ENCODE data around the gene GYS1. TPM values are rescaled to one million over a fixed set of nuclear protein-coding genes. Genes with fewer than 3 reads are reported as not detected.

GYS1 gene
- 135 and 151 TPM in 2 replicates for total RNA-seq

DNA sequence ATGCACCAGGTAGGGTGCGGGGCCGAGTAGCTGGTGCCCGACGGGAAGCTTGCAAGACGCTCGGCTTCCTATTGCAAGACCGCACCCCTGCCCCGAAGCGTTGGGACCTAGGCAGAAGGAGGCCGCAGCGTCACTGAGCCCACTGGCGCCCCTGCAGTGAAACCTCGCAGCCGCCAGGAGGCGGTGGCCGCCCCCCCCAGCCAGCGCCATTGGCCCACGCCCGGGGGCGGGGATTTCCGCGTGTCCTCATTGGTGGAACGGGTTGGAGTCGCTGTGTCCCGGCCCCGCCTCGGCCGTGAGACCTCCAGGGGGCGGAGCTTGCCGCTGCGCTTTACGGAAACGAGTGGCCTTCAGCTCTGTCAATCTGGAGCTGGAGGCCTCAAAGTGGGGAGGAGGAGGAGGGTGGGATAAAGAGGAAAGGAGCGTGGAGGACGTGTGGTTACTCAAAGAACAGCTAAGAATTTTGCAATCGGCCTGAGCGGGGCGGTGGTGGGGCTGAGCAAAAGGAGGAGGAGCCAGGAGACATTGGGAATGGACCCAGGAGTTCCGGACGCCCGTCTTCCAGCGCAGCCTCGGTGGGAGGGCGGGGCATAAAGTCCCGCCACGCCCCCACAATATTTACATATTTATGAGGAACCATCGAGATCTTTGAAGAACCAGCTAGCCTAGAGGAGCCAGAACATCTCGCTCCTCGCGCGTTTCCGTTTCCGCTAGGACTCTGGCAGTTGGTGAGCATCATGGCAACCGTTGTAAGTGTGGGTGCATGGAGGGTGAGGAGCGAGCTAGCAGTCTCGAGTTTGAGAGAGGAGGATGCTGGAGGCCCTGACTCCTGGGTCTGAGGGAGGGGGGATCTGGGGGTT is at the start of gene GYS1, which contains the start of gene RUVBL2:
GYS1 (minus strand) TSS at position 135 of the 860 bp plus-strand sequence. CDS start 197 bp downstream, outside the sequence.
RUVBL2 (plus strand) TSS at position 713 of the 860 bp plus-strand sequence; CDS start at position 738, 25 bp downstream.

DNA sequence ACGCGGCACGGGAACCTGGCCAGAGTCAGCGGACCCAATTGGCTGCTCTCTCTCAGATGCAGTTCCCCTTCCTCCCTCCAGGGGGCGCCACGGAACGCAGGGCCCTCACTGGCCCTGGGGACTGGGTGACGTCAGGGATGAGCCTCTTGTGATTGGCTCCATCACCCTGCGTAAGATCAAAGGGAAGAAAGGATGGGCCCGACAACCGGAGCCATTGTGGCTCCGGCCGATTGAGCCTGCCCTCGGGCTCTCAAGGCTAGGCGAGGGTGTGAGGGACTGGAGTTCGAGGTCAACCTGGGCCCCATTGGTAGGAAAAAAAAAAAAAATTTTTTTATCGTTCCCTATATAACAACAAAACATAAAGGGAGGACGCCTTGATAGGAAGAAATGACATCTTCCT is 43.7 kb upstream of the GYS1 start, which contains the start of gene CGB1:
CGB1 (minus strand) TSS at position 81 of the 400 bp plus-strand sequence. CDS start 184 bp downstream, outside the sequence.

GRCh38 chr19:49031642-49032301 is 38.7 kb upstream of the GYS1 start, which contains the start of gene CGB2:
CGB2 (plus strand) TSS chr19:49031890; CDS start chr19:49032096, 206 bp downstream.

GRCh38 chr19:49024233-49024632 is 31.1 kb upstream of the GYS1 start, which contains the start of gene CGB3:
CGB3 (minus strand) TSS chr19:49024333; CDS start chr19:49023971, 362 bp downstream.

DNA sequence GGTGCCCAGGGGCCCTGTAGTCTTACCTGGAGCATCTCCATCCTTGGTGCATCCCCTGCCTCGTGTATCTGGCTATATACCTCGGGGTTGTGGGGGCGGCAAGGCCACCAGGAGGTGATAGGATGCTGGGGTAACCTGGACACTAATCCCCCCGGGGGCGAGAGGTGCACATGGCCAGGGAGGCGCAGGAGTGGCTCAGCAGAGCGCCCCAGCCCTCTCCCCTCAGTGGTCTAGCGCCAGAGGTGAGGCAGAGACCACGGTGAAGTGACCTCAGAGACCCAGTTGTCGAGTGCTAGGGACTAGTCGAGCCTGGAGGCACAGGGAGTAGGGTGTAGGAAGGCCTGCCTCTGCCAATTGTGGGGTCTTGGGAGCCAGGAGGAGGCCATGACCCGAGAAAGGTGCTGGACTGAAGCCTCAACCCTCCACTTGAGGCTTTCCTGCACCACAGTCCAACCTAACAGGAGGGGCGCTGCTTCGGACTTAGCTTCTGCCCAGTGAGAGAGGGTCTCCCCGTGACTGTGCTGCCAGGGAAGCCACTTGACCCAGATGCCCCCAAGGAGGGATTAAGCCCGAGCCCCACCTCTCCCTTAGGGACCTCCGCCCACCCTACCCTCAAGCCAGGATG is 24.0 kb upstream of the GYS1 start, which contains the start of gene LHB:
LHB (minus strand) TSS at position 51 of the 625 bp plus-strand sequence; CDS start at position 41, 10 bp downstream.

DNA sequence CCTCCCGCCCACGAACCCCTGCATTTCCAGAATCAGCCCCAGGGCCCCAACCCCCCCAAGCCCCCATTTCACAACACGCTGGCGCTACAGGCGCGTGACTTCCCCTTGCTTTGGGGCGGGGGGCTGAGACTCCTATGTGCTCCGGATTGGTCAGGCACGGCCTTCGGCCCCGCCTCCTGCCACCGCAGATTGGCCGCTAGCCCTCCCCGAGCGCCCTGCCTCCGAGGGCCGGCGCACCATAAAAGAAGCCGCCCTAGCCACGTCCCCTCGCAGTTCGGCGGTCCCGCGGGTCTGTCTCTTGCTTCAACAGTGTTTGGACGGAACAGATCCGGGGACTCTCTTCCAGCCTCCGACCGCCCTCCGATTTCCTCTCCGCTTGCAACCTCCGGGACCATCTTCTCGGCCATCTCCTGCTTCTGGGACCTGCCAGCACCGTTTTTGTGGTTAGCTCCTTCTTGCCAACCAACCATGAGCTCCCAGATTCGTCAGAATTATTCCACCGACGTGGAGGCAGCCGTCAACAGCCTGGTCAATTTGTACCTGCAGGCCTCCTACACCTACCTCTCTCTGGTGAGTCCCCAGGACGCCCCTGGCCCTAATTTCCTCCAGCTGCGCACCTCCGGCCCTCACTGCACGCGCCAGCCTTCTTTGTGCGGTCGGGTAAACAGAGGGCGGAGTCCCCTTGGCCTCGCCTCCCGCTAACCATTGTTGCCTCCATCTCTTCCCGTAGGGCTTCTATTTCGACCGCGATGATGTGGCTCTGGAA is 27.9 kb downstream of the GYS1 start, which contains the start of gene FTL:
FTL (plus strand) TSS at position 270 of the 766 bp plus-strand sequence; CDS start at position 469, 199 bp downstream.

DNA sequence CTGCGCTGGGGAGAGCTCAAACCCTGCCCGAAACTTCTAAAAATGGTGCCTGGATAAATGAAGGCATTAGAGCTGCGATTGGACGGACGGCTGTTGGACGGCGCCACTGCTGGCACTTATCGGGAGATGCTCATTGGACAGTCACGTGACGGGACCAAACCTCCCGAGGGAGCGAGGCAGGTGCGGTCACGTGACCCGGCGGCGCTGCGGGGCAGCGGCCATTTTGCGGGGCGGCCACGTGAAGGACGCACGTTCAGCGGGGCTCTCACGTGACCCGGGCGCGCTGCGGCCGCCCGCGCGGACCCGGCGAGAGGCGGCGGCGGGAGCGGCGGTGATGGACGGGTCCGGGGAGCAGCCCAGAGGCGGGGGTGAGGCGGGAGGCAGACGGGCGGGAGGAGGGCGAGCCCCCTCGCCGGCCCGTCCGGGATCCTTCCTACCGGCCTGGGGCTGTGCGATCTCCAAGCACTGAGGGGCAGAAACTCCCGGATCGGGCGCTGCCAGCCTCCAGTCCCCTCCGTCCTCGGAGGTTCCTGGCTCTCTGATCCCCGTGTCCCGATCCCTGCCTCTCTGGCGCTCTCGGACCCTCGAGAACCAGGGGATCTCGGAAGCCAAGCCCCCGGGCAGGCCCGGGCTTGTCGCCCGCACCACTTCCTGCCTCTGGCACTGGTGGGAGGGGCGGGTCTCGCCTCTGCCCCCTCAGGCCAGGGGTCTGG is 38.4 kb downstream of the GYS1 start, which contains the start of gene BAX:
BAX (plus strand) TSS at position 281 of the 713 bp plus-strand sequence; CDS start at position 335, 54 bp downstream.

DNA sequence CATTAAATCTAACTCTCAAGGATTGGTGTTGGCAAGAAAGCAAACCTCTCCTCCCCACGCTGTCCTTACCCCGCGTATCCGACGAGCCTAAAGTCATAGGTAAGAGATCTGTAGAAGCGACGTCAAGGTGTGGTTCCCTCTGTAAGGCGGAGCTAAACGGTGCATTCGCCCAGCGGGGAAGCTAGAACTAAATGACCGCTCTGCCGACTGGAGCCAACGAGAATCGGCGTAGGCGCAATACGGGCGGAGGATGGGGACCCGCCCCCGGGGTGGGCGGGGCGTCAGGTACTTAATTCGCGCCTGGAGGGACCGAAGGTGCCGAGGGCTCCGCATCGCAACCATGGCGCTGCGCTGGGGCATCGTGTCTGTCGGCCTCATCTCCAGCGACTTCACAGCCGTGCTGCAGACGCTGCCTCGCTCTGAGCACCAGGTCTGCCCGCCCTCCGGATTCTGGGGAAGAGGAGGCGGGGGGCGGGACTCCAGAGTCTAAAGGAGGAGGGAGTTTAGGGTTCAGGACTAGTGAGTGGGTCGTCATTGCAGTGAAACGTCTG is 59.7 kb downstream of the GYS1 start, which contains the start of gene DHDH:
DHDH (plus strand) TSS at position 318 of the 551 bp plus-strand sequence; CDS start at position 341, 23 bp downstream.

Other genes starting within 250 kb of the GYS1 start
- gene IZUMO1, start 246.4 kb downstream of the GYS1 start, total RNA-seq, result not detected in 2 replicates
- 0.32 and 1.1 TPM in 2 replicates for gene FUT1, start 240.7 kb downstream of the GYS1 start, total RNA-seq
- not detected in 2 replicates for gene FGF21, start 237.8 kb downstream of the GYS1 start, total RNA-seq
- 50.5 and 82.1 TPM in 2 replicates for gene BCAT2, start 182.3 kb downstream of the GYS1 start, total RNA-seq
- 0.49 and 1.8 TPM in 2 replicates for gene HSD17B14, start 156.8 kb downstream of the GYS1 start, total RNA-seq
- gene PLEKHA4, start 124.7 kb downstream of the GYS1 start, total RNA-seq, result 9.7 and 28.4 TPM in 2 replicates
- 51.0 and 87.6 TPM in 2 replicates for gene PPP1R15A, start 120.9 kb downstream of the GYS1 start, total RNA-seq
- 2.8 TPM in 1 of 2 replicates, not detected in the other for gene TULP2, start 94.6 kb downstream of the GYS1 start, total RNA-seq
- 580 and 629 TPM in 2 replicates for gene NUCB1, start 93.0 kb downstream of the GYS1 start, total RNA-seq
- not detected in 2 replicates for gene DHDH, start 59.6 kb downstream of the GYS1 start, total RNA-seq
- 85.0 and 99.0 TPM in 2 replicates for gene BAX, start 38.4 kb downstream of the GYS1 start, total RNA-seq
- 7,567 and 8,205 TPM in 2 replicates for gene FTL, start 28.0 kb downstream of the GYS1 start, total RNA-seq
- gene RUVBL2, start 578 bp upstream of the GYS1 start, total RNA-seq, result 155 and 181 TPM in 2 replicates
- not detected in 2 replicates for gene LHB, start 23.8 kb upstream of the GYS1 start, total RNA-seq
- not detected in 2 replicates for gene CGB3, start 31.0 kb upstream of the GYS1 start, total RNA-seq
- not detected in 2 replicates for gene CGB2, start 38.6 kb upstream of the GYS1 start, total RNA-seq
- gene CGB1, start 43.6 kb upstream of the GYS1 start, total RNA-seq, result not detected in 2 replicates
- gene CGB5, start 50.5 kb upstream of the GYS1 start, total RNA-seq, result not detected in 2 replicates
- not detected in 2 replicates for gene CGB8, start 55.8 kb upstream of the GYS1 start, total RNA-seq
- 0.97 TPM in 1 of 2 replicates, not detected in the other for gene CGB7, start 64.4 kb upstream of the GYS1 start, total RNA-seq
- gene NTF4, start 71.5 kb upstream of the GYS1 start, total RNA-seq, result not detected in 2 replicates
- gene KCNA7, start 79.4 kb upstream of the GYS1 start, total RNA-seq, result not detected in 2 replicates
- gene SNRNP70, start 92.1 kb upstream of the GYS1 start, total RNA-seq, result 174 and 218 TPM in 2 replicates
- 12.1 and 13.1 TPM in 2 replicates for gene LIN7B, start 121.1 kb upstream of the GYS1 start, total RNA-seq
- gene C19orf73, start 125.8 kb upstream of the GYS1 start, total RNA-seq, result 0.97 and 2.2 TPM in 2 replicates
- 2.8 and 7.6 TPM in 2 replicates for gene PPFIA3, start 126.2 kb upstream of the GYS1 start, total RNA-seq
- gene HRC, start 162.1 kb upstream of the GYS1 start, total RNA-seq, result 0.18 and 0.32 TPM in 2 replicates
- 21.4 and 24.2 TPM in 2 replicates for gene TRPM4, start 164.5 kb upstream of the GYS1 start, total RNA-seq